ENCODE data around the gene TPRN.

- TF ChIP-seq CTCF (conservative IDR thresholded peaks at IDR 0.05; ENCODE audit: low read length): no peak
- no peak for TF ChIP-seq EZH2phosphoT487 (IDR thresholded peaks at IDR 0.05; ENCODE audit: borderline replicate concordance)
Observed at GRCh38 chr9:137244486-137245449, 44.2 kb upstream of the TPRN start.

All from Loucy (cell line).